Measurements from ENCODE around the gene JUNB.
"Not testable (repeated sequence)": the region's sequence is repeated elsewhere in the genome, so short reads cannot be mapped to it uniquely, and the experiment has no call there.

Gene JUNB

GRCh38 chr19:12800923-12801465, 9.7 kb downstream of the JUNB start:
- FAIRE-seq (no peak), DNase-seq (ENCODE audit: insufficient read length) (no peak)
- no peak for TF ChIP-seq POLR2AphosphoS5 (IDR thresholded peaks at IDR 0.05; ENCODE audit: low read depth, low read length)
- no peak for TF ChIP-seq TAF1 (IDR thresholded peaks at IDR 0.05; ENCODE audit: borderline replicate concordance, low read depth, low read length)

GRCh38 chr19:12801466-12802266, 10.4 kb downstream of the JUNB start, which contains the start of the genes PRDX2 and THSD8:
Gene PRDX2, minus strand, starts transcription at chr19:12801800. Its CDS starts 539 bp downstream, at chr19:12801261.
Gene THSD8, plus strand, starts transcription at chr19:12802069. Its CDS starts 3 bp downstream, at chr19:12802072.
- FAIRE-seq (peak; percentile 78), DNase-seq (ENCODE audit: insufficient read length) (peak; percentile 74)
- TF ChIP-seq POLR2A (IDR thresholded peaks at IDR 0.05; ENCODE audit: low read depth, low read length) (peak; percentile 98), POLR2AphosphoS5 (IDR thresholded peaks at IDR 0.05; ENCODE audit: low read depth, low read length) (peak; percentile 97), TAF1 (IDR thresholded peaks at IDR 0.05; ENCODE audit: borderline replicate concordance, low read depth, low read length) (peak; percentile 71)

GRCh38 chr19:12802267-12803106, 11.2 kb downstream of the JUNB start:
- no peak for TF ChIP-seq TAF1 (IDR thresholded peaks at IDR 0.05; ENCODE audit: borderline replicate concordance, low read depth, low read length)
- TF ChIP-seq POLR2AphosphoS5 (IDR thresholded peaks at IDR 0.05; ENCODE audit: low read depth, low read length) = no peak
- no peak for TF ChIP-seq POLR2A (IDR thresholded peaks at IDR 0.05; ENCODE audit: low read depth, low read length)
- DNase-seq (ENCODE audit: insufficient read length) (no peak), FAIRE-seq (no peak)

GRCh38 chr19:12804051-12804450, 12.8 kb downstream of the JUNB start:
- FAIRE-seq = no peak
- TF ChIP-seq POLR2A (IDR thresholded peaks at IDR 0.05; ENCODE audit: low read depth, low read length) (no peak), POLR2AphosphoS5 (IDR thresholded peaks at IDR 0.05; ENCODE audit: low read depth, low read length) (no peak), TAF1 (IDR thresholded peaks at IDR 0.05; ENCODE audit: borderline replicate concordance, low read depth, low read length) (no peak)
- DNase-seq (ENCODE audit: insufficient read length) = no peak

- TF ChIP-seq TAF1 (IDR thresholded peaks at IDR 0.05; ENCODE audit: borderline replicate concordance, low read depth, low read length) = 0 out of 2 replicates have a peak, but pooled peaks have one; percentile 34
- TF ChIP-seq POLR2AphosphoS5 (IDR thresholded peaks at IDR 0.05; ENCODE audit: low read depth, low read length) = peak; percentile 63
- TF ChIP-seq POLR2A (IDR thresholded peaks at IDR 0.05; ENCODE audit: low read depth, low read length) = peak; percentile 83
- FAIRE-seq (peak; percentile 98), DNase-seq (ENCODE audit: insufficient read length) (peak; percentile 98)
Observed at GRCh38 chr19:12806242-12807081, 15.2 kb downstream of the JUNB start, which contains the start of gene RNASEH2A. Gene RNASEH2A, plus strand, starts transcription at chr19:12806584. Its CDS starts 90 bp downstream, at chr19:12806674.

GRCh38 chr19:12815088-12815487, 23.8 kb downstream of the JUNB start:
- TF ChIP-seq POLR2AphosphoS5 (IDR thresholded peaks at IDR 0.05; ENCODE audit: low read depth, low read length) = no peak
- no peak for TF ChIP-seq TAF1 (IDR thresholded peaks at IDR 0.05; ENCODE audit: borderline replicate concordance, low read depth, low read length)
- no peak for TF ChIP-seq POLR2A (IDR thresholded peaks at IDR 0.05; ENCODE audit: low read depth, low read length)
- DNase-seq (ENCODE audit: insufficient read length) (no peak), FAIRE-seq (no peak)

DNA sequence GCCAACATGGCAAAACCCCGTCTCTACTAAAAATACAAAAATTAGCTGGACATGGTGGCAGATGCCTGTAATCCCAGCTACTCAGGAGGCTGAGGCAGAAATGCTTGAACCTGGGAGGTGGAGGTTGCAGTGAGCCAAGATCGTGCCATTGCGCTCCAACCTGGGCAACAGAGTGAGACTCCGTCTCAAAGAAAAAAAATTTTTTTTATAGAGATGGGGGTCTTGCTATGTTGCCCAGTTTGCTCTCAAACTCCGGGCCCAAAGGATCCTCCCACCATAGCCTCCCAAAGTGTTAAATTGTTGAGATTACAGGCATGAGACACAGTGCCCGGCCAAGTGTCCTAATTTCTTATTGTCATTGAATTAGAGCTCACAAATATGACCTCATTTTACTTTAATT, 25.9 kb downstream of the JUNB start:
- DNase-seq (ENCODE audit: insufficient read length); FAIRE-seq: not testable (repeated sequence)

- not testable (repeated sequence) for DNase-seq (ENCODE audit: insufficient read length); FAIRE-seq
Observed at GRCh38 chr19:12817810-12818209, 26.5 kb downstream of the JUNB start.

DNA sequence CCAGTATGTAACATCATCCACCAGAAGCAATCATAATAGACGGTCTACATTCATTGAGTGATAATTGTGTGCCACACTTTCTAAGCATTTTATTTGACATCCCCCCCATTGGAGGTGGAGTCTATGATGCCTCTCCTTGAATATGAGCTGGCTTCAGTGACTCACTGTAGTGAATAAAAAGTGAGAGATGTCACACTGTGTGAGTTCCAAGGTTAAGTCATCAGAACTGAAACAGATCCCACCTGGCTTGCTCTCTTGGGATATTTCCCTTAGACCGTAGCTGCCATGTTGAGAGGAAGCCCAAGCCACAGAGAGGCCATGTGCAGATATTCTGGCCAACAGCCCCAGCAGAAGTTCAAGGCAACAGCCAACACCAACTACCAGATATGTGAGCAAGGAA, 30.5 kb downstream of the JUNB start:
- TF ChIP-seq POLR2AphosphoS5 (IDR thresholded peaks at IDR 0.05; ENCODE audit: low read depth, low read length) (no peak), POLR2A (IDR thresholded peaks at IDR 0.05; ENCODE audit: low read depth, low read length) (no peak), TAF1 (IDR thresholded peaks at IDR 0.05; ENCODE audit: borderline replicate concordance, low read depth, low read length) (no peak)
- no peak for DNase-seq (ENCODE audit: insufficient read length)
- FAIRE-seq = no peak

DNA sequence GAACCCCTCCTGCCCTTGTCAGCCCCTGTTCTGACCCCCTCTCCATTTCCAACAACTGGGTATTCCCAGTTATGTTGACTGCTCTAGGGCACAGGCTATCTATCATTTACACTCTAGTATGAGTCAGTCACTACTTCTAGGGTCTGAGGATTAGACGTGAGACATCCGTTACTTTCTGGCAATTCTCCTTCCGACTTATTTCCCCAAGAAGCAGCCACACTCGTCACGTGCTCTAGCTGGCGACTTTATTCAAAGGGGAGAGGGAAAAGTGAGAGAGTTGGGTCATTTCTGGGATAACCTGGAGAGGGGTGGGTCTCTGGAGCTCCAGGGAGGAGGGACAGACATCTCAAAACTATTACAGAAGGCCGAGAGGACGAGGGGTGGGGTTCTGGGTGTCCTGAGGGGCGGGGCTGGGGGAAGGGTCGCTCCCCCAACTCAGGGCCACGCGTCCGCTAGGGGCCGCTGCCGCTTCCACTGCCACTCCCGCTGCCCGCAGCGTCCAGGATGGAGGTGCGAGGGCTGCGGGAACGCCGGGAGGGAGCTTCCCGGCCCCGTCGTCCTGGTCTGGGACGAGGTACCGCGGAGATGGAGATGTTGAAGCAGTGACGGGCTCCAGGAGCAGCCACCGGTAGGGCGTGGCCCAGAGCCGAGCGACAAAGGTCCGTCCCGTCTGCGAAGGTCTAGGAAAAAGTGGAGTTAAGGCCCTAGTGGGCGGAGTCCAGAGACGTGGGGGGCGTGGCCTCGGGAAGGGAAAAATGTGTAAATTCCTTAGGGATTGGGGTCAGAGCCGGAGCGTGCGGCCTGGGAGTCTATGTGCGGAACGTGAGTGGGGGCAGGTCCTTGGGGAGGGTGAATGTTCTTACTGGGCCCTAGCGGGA, 34.2 kb downstream of the JUNB start:
- FAIRE-seq = no peak
- DNase-seq (ENCODE audit: insufficient read length) = no peak

More for the DNA sequence above, 34.2 kb downstream of the JUNB start:
- TF ChIP-seq POLR2AphosphoS5 (IDR thresholded peaks at IDR 0.05; ENCODE audit: low read depth, low read length) (no peak), TAF1 (IDR thresholded peaks at IDR 0.05; ENCODE audit: borderline replicate concordance, low read depth, low read length) (no peak), POLR2A (IDR thresholded peaks at IDR 0.05; ENCODE audit: low read depth, low read length) (no peak)
